Cardiac muscle cell (in vitro differentiated cells and primary cell): Measurements from ENCODE around the gene C1orf53. TPM values are rescaled to one million over a fixed set of nuclear protein-coding genes. Genes with fewer than 3 reads are reported as not detected.
"Not testable (repeated sequence)": the region's sequence is repeated elsewhere in the genome, so short reads cannot be mapped to it uniquely, and the experiment has no call there.

Source experiments
- DNase-seq, 2 donors: peaks; one replicate each; pipeline versions ENCODE4 v3.0.0 to v3.0.0-alpha.2; 2010 to 2017; ENCODE audit warnings: low read depth in 1 of 2, low spot score in 1 of 2
- H3K27ac ChIP-seq: fragments of 200-600 bp; sonication (generic); 2 replicates; pipeline ENCODE4 v1.5.1; 2016
- H3K27me3 ChIP-seq: fragments of 200-600 bp; sonication (generic); 2 replicates; pipeline ENCODE4 v1.6.0; 2016; ENCODE audit warnings: control low read depth
- H3K36me3 ChIP-seq: fragments of 200-600 bp; sonication (generic); 2 replicates; pipeline ENCODE4 v1.5.1; 2016; ENCODE audit warnings: control low read depth
- H3K4me1 ChIP-seq: fragments of 200-600 bp; sonication (generic); 2 replicates; pipeline ENCODE4 v1.8.1; 2017; ENCODE audit warnings: low read depth, mild to moderate bottlenecking, mixed run types
- H3K4me3 ChIP-seq: fragments of 200-600 bp; sonication (generic); 2 replicates; pipeline ENCODE4 v1.5.1; 2016; ENCODE audit warnings: mild to moderate bottlenecking
- H3K9me3 ChIP-seq: fragments of 200-600 bp; sonication (generic); 2 replicates; pipeline ENCODE4 v1.5.1; 2017; ENCODE audit warnings: low read depth, mild to moderate bottlenecking, control low read depth
- polyA plus RNA-seq: library from polyadenylated mRNA; unstranded; fragments of >200 nt; fragmentation: Nextera tagmentation; extraction: Ambion mirVana; gene quantifications from 2 replicates; pipeline ENCODE4 v1.2.1, GENCODE V29; 2016
- total RNA-seq: library from RNA; depleted of rRNA; stranded (reverse); fragments of >200 nt; gene quantifications from 2 replicates; pipeline ENCODE4 v1.2.3, GENCODE V29; 2016
- TF ChIP-seq, protein P1 (sequence below): IDR thresholded peaks from 2 replicates; pipeline ENCODE4 v1.5.1; 2012; ENCODE audit warnings: low read depth, mild to moderate bottlenecking, low read length

C1orf53 gene
- total and polyA plus RNA-seq, 2 experiments from 2014 or later = 4.3 to 9.2 TPM

DNA sequence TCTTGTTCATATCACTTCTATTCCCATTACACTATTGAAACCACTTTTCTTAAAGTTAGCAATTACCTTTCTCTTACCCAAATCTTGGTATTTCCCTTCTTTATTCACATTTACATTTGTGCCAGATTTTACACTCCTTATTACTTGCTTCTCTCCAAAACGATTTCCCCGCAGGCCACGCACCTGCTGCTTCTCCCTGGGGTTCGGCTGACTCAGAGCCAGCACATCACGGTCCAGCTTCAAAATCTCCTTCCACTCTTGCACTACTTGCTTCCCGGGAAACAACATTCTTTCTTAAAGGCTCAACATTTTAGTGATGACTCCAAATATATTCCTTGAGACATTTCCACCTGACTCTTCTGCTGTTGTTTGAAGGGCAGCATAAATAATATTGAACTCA is 35.5 kb downstream of the C1orf53 start:
- no peak overlapping the region for H3K27ac ChIP-seq
- no peaks in the 10 kb centered on the region for H3K4me1 ChIP-seq
- TF ChIP-seq, protein P1, sequence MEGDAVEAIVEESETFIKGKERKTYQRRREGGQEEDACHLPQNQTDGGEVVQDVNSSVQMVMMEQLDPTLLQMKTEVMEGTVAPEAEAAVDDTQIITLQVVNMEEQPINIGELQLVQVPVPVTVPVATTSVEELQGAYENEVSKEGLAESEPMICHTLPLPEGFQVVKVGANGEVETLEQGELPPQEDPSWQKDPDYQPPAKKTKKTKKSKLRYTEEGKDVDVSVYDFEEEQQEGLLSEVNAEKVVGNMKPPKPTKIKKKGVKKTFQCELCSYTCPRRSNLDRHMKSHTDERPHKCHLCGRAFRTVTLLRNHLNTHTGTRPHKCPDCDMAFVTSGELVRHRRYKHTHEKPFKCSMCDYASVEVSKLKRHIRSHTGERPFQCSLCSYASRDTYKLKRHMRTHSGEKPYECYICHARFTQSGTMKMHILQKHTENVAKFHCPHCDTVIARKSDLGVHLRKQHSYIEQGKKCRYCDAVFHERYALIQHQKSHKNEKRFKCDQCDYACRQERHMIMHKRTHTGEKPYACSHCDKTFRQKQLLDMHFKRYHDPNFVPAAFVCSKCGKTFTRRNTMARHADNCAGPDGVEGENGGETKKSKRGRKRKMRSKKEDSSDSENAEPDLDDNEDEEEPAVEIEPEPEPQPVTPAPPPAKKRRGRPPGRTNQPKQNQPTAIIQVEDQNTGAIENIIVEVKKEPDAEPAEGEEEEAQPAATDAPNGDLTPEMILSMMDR = no peak

DNA sequence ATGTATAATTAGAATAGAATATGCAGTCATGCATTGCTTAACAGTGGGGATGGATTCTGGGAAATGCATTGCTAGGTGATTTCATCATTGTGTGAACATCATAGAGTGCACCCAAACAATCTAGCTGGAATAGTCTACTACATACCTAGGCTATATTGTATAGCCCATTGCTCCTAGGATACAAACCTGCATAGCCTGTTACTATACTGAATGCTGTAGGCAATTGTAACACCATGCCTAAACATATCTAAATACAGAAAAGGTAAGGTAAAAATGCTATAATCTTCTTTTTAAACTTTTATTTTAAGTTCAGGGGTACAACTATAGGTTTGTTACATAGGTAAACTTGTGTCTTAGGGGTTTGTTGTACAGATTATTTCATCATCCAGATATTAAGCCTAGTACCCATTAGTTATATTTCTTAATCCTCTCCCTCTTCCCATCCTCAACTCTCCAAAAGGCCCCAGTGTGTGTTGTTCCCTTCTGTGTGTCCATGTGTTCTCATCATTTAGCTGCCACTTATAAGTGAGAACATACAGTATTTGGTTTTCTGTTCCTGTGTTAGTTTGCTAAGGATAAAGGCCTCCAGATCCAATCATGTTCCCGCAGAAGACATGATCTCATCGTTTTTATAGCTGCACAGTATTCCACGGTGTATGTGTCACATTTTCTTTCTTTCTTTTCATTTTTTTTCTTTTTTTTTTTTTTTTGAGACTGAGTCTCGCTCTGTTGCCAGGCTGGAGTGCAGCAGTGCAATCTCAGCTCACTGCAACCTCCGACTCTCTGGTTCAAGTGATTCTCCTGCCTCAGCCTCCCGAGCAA is 36.9 kb downstream of the C1orf53 start:
- not testable (repeated sequence) for H3K4me1 ChIP-seq, H3K27me3 ChIP-seq, H3K9me3 ChIP-seq, H3K27ac ChIP-seq, H3K36me3 ChIP-seq, H3K4me3 ChIP-seq
- DNase-seq = peak in 1 of 2 donors; percentile 54

More for the DNA sequence above, 35.5 kb downstream of the C1orf53 start:
- Histone ChIP-seq H3K9me3 (no peaks in the 10 kb centered on the region), H3K36me3 (no peaks in the 10 kb centered on the region), H3K4me3 (no peak overlapping the region), H3K27me3 (peaks cover 7% of the 10 kb centered on the region)
- DNase-seq = no peak

DNA sequence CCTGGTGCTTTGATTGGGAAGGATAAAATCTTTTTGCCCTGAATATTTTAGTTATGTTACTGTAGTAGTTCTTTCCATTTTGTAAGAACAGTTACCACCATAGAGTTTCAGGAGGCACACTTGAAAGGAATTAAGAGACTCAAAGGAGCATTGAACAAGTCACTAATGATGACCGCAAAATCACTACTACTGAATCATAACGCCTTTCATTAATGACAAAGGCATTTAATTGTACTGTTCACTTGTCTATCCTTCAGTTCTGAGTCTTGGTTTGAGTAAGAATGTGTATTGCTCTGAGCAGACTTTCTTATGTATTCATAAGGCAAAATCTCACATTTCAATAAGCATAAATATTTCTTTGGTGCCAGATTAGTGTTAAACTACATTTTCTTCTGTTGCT is 39.6 kb downstream of the C1orf53 start:
- Histone ChIP-seq H3K27ac (no peak overlapping the region), H3K36me3 (no peaks in the 10 kb centered on the region), H3K4me1 (no peaks in the 10 kb centered on the region), H3K9me3 (no peaks in the 10 kb centered on the region), H3K27me3 (no peaks in the 10 kb centered on the region), H3K4me3 (no peak overlapping the region)
- no peak for DNase-seq
- TF ChIP-seq, protein P1 = no peak

DNA sequence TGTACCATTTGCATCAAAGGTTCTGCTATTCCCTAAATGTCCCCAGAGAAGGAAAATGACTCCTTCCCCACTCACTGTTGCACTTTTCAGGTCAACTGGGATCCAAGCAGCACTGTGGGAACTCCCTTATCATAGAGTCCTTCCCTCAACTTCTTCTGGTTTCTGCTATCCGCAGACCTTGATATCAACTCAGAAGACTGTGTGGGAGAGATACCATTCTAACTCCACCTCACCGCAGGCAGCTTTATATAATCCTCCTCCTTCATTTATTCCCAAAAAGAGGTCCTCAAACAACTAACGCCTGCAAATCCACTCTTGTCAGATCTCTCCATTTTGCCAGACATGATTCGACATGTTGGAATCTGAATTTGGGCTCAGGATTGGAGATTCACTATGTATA is 42.1 kb downstream of the C1orf53 start:
- Histone ChIP-seq H3K27ac (no peak overlapping the region), H3K9me3 (no peaks in the 10 kb centered on the region), H3K27me3 (no peaks in the 10 kb centered on the region), H3K4me1 (no peaks in the 10 kb centered on the region), H3K4me3 (no peak overlapping the region), H3K36me3 (no peaks in the 10 kb centered on the region)
- TF ChIP-seq, protein P1 = no peak
- DNase-seq = no peak

DNA sequence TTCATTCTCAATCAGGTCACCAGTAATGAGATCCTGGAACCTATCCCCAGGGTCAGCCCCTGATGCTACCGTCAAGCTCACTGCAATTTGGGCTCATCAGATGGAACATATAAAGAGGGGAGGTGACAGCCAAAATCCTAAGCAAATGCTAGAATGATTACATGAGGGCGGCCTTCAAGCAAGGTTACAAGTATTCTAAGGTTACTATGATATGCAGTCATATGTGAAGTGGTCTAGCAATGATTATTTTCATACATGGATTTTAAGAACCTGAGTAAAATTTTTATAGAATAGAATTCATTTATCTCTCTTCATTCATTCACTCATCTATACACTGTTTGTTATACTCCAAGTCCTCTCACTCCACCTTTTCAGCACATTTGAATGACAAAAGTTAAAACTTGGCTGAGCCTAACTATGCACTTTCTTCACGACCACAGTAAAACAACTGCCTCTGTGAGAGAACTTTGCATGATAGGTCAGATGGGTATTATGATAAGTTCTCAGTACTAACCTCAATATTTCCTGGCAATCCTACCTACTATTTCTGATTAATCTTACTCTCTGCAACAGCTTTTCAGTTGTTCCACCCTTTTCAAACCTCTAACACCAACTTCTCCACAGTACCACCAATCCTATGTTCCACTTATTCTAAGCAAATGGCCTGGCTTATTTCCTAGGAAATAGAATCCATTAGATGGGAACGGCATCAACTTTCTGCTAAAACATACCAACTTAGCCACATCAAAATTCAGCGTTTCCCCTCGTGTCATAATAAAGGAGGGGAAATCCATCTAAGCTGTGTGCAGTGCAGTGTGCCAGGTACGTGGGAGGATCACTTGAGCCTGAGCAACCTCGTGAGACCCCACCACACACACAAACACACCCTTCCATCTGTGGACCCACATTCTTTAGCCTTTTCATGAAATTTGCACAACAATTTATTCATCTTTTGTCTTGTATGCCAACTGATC is 46.8 kb downstream of the C1orf53 start:
- Histone ChIP-seq H3K27me3 (no peaks in the 10 kb centered on the region), H3K36me3 (no peaks in the 10 kb centered on the region), H3K27ac (no peak overlapping the region), H3K4me3 (no peak overlapping the region), H3K9me3 (no peaks in the 10 kb centered on the region), H3K4me1 (no peaks in the 10 kb centered on the region)
- no peak for DNase-seq
- TF ChIP-seq, protein P1 = no peak
